Lung (tissue), 12 donors: ENCODE data around the gene FN3K. TPM values are rescaled to one million over a fixed set of nuclear protein-coding genes. Genes with fewer than 3 reads are reported as not detected.

Experiments used
- ATAC-seq: fragments of 200-7000 bp; cut with Tn5 transposase; one replicate; pipeline ENCODE4 v1.9.1; 2020; ENCODE audit warnings: moderate number of reproducible peaks; ENCODE audit not compliant: insufficient read depth, low FRiP score
- DNase-seq, 3 donors: peaks; one replicate each; pipeline ENCODE4 v3.0.0-alpha.2; 2013 to 2017
- H3K27ac ChIP-seq, 2 donors: one replicate each; pipeline ENCODE4 v1.5.1; 2013; ENCODE audit warnings: mild to moderate bottlenecking in 2 of 2, moderate library complexity in 2 of 2, control low read depth in 1 of 2, inconsistent platforms in 1 of 2, low read depth in 1 of 2, low read length in 1 of 2
- H3K27me3 ChIP-seq, 3 donors: one replicate each; pipeline ENCODE4 v1.5.1; 2013; ENCODE audit warnings: low read length in 2 of 3; ENCODE audit not compliant: control insufficient read depth in 3 of 3, insufficient read depth in 3 of 3
- H3K36me3 ChIP-seq, 4 donors: one replicate each; pipeline ENCODE4 v1.5.1; 2013; ENCODE audit warnings: low read length in 4 of 4, mild to moderate bottlenecking in 1 of 4, moderate library complexity in 1 of 4; ENCODE audit not compliant: control insufficient read depth in 4 of 4, insufficient read depth in 4 of 4
- H3K4me1 ChIP-seq, 5 donors: one replicate each; pipeline ENCODE4 v1.5.1; 2013; ENCODE audit warnings: low read length in 5 of 5, mild to moderate bottlenecking in 2 of 5, moderate library complexity in 1 of 5; ENCODE audit not compliant: control insufficient read depth in 5 of 5, insufficient read depth in 5 of 5
- H3K4me3 ChIP-seq: one replicate; pipeline ENCODE4 v1.5.1; 2013; ENCODE audit warnings: mild to moderate bottlenecking, control low read depth, moderate library complexity
- H3K9ac ChIP-seq, 2 donors: one replicate each; pipeline ENCODE4 v1.5.1; 2013; ENCODE audit warnings: low read length in 2 of 2, control low read depth in 1 of 2; ENCODE audit not compliant: insufficient read depth in 1 of 2
- H3K9me3 ChIP-seq, 4 donors: one replicate each; pipeline ENCODE4 v1.5.1; 2013; ENCODE audit warnings: low read length in 3 of 4, mild to moderate bottlenecking in 1 of 4, moderate library complexity in 1 of 4; ENCODE audit not compliant: control insufficient read depth in 4 of 4, insufficient read depth in 3 of 4
- WGBS, 2 donors: extraction: QIAGEN DNeasy Blood & Tissue Kit; methylation state at CpG; one replicate each; pipeline ENCODE4 v1.1.7; 2013; 5-methylcytosine and 5-hydroxymethylcytosine counted together
- polyA plus RNA-seq, 2 donors: library from polyadenylated mRNA; stranded (reverse); fragments of 200-250 nt; gene quantifications; one replicate each; pipeline ENCODE4 v1.2.1, GENCODE V29; 2013
- total RNA-seq, 2 donors: library from RNA; depleted of rRNA in 1 of 2; stranded (reverse); fragments of >200 nt in 1 of 2; gene quantifications; one replicate each; pipeline ENCODE4 v1.2.1, GENCODE V29; 2014 to 2021
- TF ChIP-seq, protein P1 (sequence below): IDR thresholded peaks from 2 replicates; pipeline ENCODE4 v1.5.1; 2012; ENCODE audit warnings: mild to moderate bottlenecking; ENCODE audit errors: control extremely low read depth, extremely low read depth
- donor health status: control.
- donor health status: control.
- donor health status: Bipolar disorder and iron deficiency.
- donor health status: healthy.
- donor health status: DM: yes; HTN: yes; CAD: no.

Gene FN3K
- total and polyA plus RNA-seq, 4 donors, result 5.0 to 21.0 (median 16.4) TPM

DNA sequence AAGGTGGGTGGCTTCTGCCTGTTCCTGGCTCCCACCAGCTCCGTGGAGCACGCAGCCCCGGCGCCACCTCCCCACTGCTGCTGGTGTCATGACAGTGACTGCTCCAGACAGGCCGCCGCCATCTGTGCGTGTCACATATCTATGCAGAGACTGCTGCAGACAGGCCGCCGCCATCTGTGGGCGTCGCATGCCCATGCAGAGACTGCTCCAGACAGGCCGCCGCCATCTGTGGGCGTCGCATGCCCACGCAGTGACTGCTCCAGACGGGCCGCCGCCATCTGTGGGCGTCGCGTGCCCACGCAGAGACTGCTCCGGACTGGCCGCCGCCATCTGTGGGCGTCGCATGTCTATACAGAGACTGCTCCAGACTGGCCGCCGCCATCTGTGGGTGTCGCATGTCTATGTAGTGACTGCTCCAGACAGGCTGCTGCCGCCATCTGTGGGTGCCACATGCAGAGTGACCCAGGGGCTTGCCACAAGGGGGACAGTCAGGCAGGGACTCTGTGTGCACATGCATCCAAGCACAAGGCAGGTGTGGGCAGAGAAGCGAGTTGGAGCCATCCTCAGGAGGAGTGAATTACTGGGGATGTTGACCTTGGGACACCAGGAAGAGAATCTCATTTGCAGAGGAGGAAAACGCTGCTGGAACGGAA is 22.2 kb upstream of the FN3K start:
- H3K4me1 ChIP-seq, result peaks cover 3 to 14% (median 5%) of the 10 kb centered on the region in 5 donors
- no peak for ATAC-seq
- peaks cover 0 to 3% (median 0%) of the 10 kb centered on the region in 4 donors for H3K9me3 ChIP-seq
- H3K4me3 ChIP-seq, result no peak overlapping the region
- H3K27me3 ChIP-seq, result no peaks in the 10 kb centered on the region
- TF ChIP-seq, protein P1, sequence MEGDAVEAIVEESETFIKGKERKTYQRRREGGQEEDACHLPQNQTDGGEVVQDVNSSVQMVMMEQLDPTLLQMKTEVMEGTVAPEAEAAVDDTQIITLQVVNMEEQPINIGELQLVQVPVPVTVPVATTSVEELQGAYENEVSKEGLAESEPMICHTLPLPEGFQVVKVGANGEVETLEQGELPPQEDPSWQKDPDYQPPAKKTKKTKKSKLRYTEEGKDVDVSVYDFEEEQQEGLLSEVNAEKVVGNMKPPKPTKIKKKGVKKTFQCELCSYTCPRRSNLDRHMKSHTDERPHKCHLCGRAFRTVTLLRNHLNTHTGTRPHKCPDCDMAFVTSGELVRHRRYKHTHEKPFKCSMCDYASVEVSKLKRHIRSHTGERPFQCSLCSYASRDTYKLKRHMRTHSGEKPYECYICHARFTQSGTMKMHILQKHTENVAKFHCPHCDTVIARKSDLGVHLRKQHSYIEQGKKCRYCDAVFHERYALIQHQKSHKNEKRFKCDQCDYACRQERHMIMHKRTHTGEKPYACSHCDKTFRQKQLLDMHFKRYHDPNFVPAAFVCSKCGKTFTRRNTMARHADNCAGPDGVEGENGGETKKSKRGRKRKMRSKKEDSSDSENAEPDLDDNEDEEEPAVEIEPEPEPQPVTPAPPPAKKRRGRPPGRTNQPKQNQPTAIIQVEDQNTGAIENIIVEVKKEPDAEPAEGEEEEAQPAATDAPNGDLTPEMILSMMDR, result no peak
- H3K9ac ChIP-seq, result no peak overlapping the region
- no peak overlapping the region for H3K27ac ChIP-seq
- DNase-seq, result no peak
- WGBS, 2 donors, result 92 to 93% methylated on average over 35 of the region's 35 CpGs
- H3K36me3 ChIP-seq, result no peaks in the 10 kb centered on the region

DNA sequence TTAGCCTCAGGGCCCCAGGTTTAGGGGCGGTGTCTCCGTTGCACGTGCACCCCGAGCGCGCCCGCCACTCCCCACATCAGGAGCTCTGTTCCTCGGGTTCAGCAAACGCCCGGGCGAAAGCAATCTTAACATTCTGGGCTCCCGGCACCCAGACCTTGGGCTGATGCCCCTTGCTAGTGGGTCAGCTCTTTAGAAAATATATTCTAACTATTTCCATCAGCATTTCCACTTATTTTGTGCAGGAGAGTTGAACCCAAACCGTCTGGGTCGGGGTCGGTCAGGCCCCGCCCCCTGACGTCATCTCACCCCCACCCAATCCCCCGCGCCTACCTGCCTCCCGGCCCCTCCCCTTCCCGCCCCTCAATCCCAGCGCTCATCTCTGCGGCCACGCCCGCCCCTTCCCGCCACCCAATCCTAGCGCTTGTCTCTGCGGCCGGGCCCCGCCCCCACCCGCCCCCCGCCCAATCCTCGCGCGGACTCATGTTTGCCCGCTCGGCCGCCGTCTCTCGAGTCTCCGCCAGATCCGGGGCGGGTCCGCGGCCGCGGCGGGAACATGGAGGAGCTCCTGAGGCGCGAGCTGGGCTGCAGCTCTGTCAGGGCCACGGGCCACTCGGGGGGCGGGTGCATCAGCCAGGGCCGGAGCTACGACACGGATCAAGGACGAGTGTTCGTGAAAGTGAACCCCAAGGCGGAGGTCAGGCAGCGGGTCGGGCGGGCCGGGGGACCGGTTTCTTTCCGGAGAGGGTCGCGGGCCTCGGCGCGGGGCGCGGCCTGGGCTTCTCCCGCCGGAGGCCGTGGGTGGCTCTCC is 19.0 kb upstream of the FN3K start, which contains the start of gene FN3KRP:
Gene FN3KRP, plus strand, starts transcription at position 504 of the 808 bp plus-strand sequence. Its CDS starts 50 bp downstream, at position 554.
- Histone ChIP-seq H3K4me1 (peaks cover 3 to 14% (median 5%) of the 10 kb centered on the region in 5 donors), H3K4me3 (peak within 1 kb of the TSS; percentile 92), H3K27me3 (no peaks in the 10 kb centered on the region), H3K9me3 (no peaks in the 10 kb centered on the region), H3K9ac (peak within 1 kb of the TSS; percentile 57 to 58), H3K36me3 (peaks cover 0 to 15% (median 9%) of the 10 kb centered on the region in 4 donors), H3K27ac (peak within 1 kb of the TSS; percentile 46 to 61)
- 0% methylated on average over 64 to 75 of the region's 75 CpGs for WGBS, 2 donors
- DNase-seq, result peak; percentile 94 to 98 (median 96)
- TF ChIP-seq, protein P1, result no peak
- peak; percentile 89 for ATAC-seq

DNA sequence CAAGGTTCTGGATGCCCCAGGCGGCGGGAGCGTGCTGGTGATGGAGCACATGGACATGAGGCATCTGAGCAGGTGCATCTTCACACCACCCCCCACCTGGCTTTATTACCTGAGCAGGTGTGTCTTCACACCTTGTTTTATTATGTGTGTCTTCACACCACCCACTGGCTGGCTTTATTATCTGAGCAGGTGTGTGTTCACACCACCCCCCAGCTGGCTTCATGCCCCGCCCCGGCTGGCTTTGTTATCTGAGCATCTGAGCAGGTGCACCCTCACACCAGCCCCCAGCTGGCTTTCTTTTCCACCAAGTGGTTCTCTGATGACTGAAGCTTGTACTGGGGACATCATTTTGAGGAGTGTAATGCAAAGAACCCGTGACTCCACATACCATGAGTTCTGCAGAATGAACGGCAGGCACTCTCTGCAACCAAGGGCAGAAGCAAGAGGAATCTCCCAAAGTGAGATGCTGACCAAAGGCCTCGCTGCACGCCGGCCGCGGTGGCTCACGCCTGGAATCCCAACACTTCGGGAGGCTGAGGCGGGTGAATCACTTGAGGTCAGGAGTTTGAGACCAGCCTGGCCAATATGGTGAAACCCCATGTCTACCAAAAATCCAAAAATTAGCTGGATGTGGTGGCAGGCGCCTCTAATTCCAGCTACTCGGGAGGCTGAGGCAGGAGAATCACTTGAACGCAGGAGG is 16.3 kb upstream of the FN3K start:
- Histone ChIP-seq H3K27ac (no peak overlapping the region), H3K9me3 (no peaks in the 10 kb centered on the region), H3K27me3 (no peaks in the 10 kb centered on the region), H3K4me1 (peaks cover 3 to 14% (median 5%) of the 10 kb centered on the region in 5 donors), H3K9ac (no peak overlapping the region), H3K36me3 (peaks cover 0 to 24% (median 13%) of the 10 kb centered on the region in 4 donors), H3K4me3 (no peak overlapping the region)
- TF ChIP-seq, protein P1, result no peak
- WGBS, 2 donors, result 96 to 97% methylated on average over 18 of the region's 18 CpGs
- no peak for DNase-seq
- no peak for ATAC-seq
